ENCODE results near the gene SRF.

Gene SRF

GRCh38 chr6:43181942-43182860 is 11.1 kb downstream of the SRF start, which contains the start of gene CUL9:
Gene CUL9 (plus strand): TSS chr6:43182196. CDS start chr6:43184311, 2,115 bp downstream.
- H3K27ac ChIP-seq (replicated peaks; ENCODE audit: low read length), result no peak within 1 kb of the TSS
- peak; percentile 55 for DNase-seq (ENCODE audit: low spot score)

GRCh38 chr6:43183441-43183840 is 12.4 kb downstream of the SRF start:
- no CpG with 5 or more reads among the region's 4 CpGs for WGBS, 2 donors (ENCODE audit: extremely low coverage in 2 of 2, insufficient read length in 2 of 2, insufficient replicate concordance in 1 of 2)
- Histone ChIP-seq H3K4me2 (ENCODE audit: insufficient read depth, low read length, poor library complexity, severe bottlenecking) (no peak overlapping the region), H2BK5ac (ENCODE audit: low read length) (no peak overlapping the region)

More at GRCh38 chr6:43181942-43182860, 11.1 kb downstream of the SRF start, which contains the start of gene CUL9:
- no peak within 1 kb of the TSS for H2BK12ac ChIP-seq (ENCODE audit: low read length)
- H2BK15ac ChIP-seq (ENCODE audit: low read length), result no peak within 1 kb of the TSS
- H3K9ac ChIP-seq (ENCODE audit: low read depth, low read length, poor library complexity), result peak within 1 kb of the TSS; percentile 98
- peaks cover 7 to 10% of the 10 kb centered on the region in 2 donors for H3K4me1 ChIP-seq (ENCODE audit: control insufficient read depth in 2 of 2, insufficient read depth in 1 of 2, low read depth in 1 of 2, low read length in 2 of 2)
- WGBS, 2 donors (ENCODE audit: extremely low coverage in 2 of 2, insufficient read length in 2 of 2, insufficient replicate concordance in 1 of 2), result no CpG with 5 or more reads among the region's 51 CpGs
- H3K4me2 ChIP-seq (ENCODE audit: insufficient read depth, low read length, poor library complexity, severe bottlenecking), result peak within 1 kb of the TSS; percentile 81
- H3K79me1 ChIP-seq (ENCODE audit: low read depth, low read length), result no peaks in the 10 kb centered on the region
- peaks cover 0 to 3% of the 10 kb centered on the region in 2 donors for H3K9me3 ChIP-seq (replicated peaks in 1 of 2; ENCODE audit: control insufficient read depth in 2 of 2, insufficient read depth in 1 of 2, low read depth in 1 of 2, low read length in 2 of 2)
- no peak within 1 kb of the TSS for H4K91ac ChIP-seq (ENCODE audit: low read depth, low read length, poor library complexity)
- H2BK5ac ChIP-seq (ENCODE audit: low read length), result peak within 1 kb of the TSS; percentile 84
- peak within 1 kb of the TSS; percentile 93 for H4K8ac ChIP-seq (ENCODE audit: low read depth, low read length)
- peak within 1 kb of the TSS; percentile 24 for H2AK5ac ChIP-seq (ENCODE audit: low read depth, low read length)
- H3K4ac ChIP-seq (ENCODE audit: low read length), result no peak within 1 kb of the TSS
- H3K18ac ChIP-seq (ENCODE audit: low read length), result peak within 1 kb of the TSS; percentile 87
- H3K14ac ChIP-seq (ENCODE audit: low read length), result peak within 1 kb of the TSS; percentile 92
- peak within 1 kb of the TSS; percentile 88 for H2AFZ ChIP-seq (ENCODE audit: low read length)
- H3K23ac ChIP-seq (ENCODE audit: low read depth, low read length, poor library complexity), result peak within 1 kb of the TSS; percentile 87
- H2BK120ac ChIP-seq (ENCODE audit: low read depth, low read length), result no peak within 1 kb of the TSS
- H3K27me3 ChIP-seq (ENCODE audit: control insufficient read depth in 3 of 3, insufficient read depth in 3 of 3, low read depth in 1 of 3, low read length in 3 of 3), result no peaks in the 10 kb centered on the region
- peaks cover 29 to 66% of the 10 kb centered on the region in 2 donors for H3K36me3 ChIP-seq (replicated peaks in 1 of 2; ENCODE audit: control insufficient read depth in 2 of 2, insufficient read depth in 2 of 2, low read length in 2 of 2)
- peak within 1 kb of the TSS; percentile 55 to 85 for H3K4me3 ChIP-seq (ENCODE audit: low read length in 2 of 2)

GRCh38 chr6:43184268-43184985 is 13.4 kb downstream of the SRF start:
- H2AK5ac ChIP-seq (ENCODE audit: low read depth, low read length), result no peak overlapping the region
- H3K4me3 ChIP-seq (ENCODE audit: low read length in 2 of 2), result no peak overlapping the region
- peaks cover 0 to 3% of the 10 kb centered on the region in 2 donors for H3K9me3 ChIP-seq (replicated peaks in 1 of 2; ENCODE audit: control insufficient read depth in 2 of 2, insufficient read depth in 1 of 2, low read depth in 1 of 2, low read length in 2 of 2)

More at GRCh38 chr6:43183441-43183840, 12.4 kb downstream of the SRF start:
- Histone ChIP-seq H4K91ac (ENCODE audit: low read depth, low read length, poor library complexity) (no peak overlapping the region), H3K36me3 (replicated peaks in 1 of 2; ENCODE audit: control insufficient read depth in 2 of 2, insufficient read depth in 2 of 2, low read length in 2 of 2) (peaks cover 31 to 66% of the 10 kb centered on the region in 2 donors), H3K14ac (ENCODE audit: low read length) (no peak overlapping the region), H2BK12ac (ENCODE audit: low read length) (no peak overlapping the region), H3K27me3 (ENCODE audit: control insufficient read depth in 3 of 3, insufficient read depth in 3 of 3, low read depth in 1 of 3, low read length in 3 of 3) (no peaks in the 10 kb centered on the region), H2AK5ac (ENCODE audit: low read depth, low read length) (no peak overlapping the region), H3K4me3 (ENCODE audit: low read length in 2 of 2) (no peak overlapping the region), H3K9me3 (replicated peaks in 1 of 2; ENCODE audit: control insufficient read depth in 2 of 2, insufficient read depth in 1 of 2, low read depth in 1 of 2, low read length in 2 of 2) (peaks cover 0 to 3% of the 10 kb centered on the region in 2 donors), H2BK120ac (ENCODE audit: low read depth, low read length) (no peak overlapping the region), H3K18ac (ENCODE audit: low read length) (no peak overlapping the region), H3K9ac (ENCODE audit: low read depth, low read length, poor library complexity) (no peak overlapping the region), H3K4me1 (ENCODE audit: control insufficient read depth in 2 of 2, insufficient read depth in 1 of 2, low read depth in 1 of 2, low read length in 2 of 2) (peaks cover 7 to 10% of the 10 kb centered on the region in 2 donors), H2BK15ac (ENCODE audit: low read length) (no peak overlapping the region), H3K23ac (ENCODE audit: low read depth, low read length, poor library complexity) (no peak overlapping the region), H2AFZ (ENCODE audit: low read length) (no peak overlapping the region), H3K27ac (replicated peaks; ENCODE audit: low read length) (no peak overlapping the region), H4K8ac (ENCODE audit: low read depth, low read length) (no peak overlapping the region), H3K79me1 (ENCODE audit: low read depth, low read length) (no peaks in the 10 kb centered on the region), H3K4ac (ENCODE audit: low read length) (no peak overlapping the region)
- no peak for DNase-seq (ENCODE audit: low spot score)

More at GRCh38 chr6:43184268-43184985, 13.4 kb downstream of the SRF start:
- peaks cover 23 to 62% of the 10 kb centered on the region in 2 donors for H3K36me3 ChIP-seq (replicated peaks in 1 of 2; ENCODE audit: control insufficient read depth in 2 of 2, insufficient read depth in 2 of 2, low read length in 2 of 2)
- peaks cover 7 to 10% of the 10 kb centered on the region in 2 donors for H3K4me1 ChIP-seq (ENCODE audit: control insufficient read depth in 2 of 2, insufficient read depth in 1 of 2, low read depth in 1 of 2, low read length in 2 of 2)
- H3K27me3 ChIP-seq (ENCODE audit: control insufficient read depth in 3 of 3, insufficient read depth in 3 of 3, low read depth in 1 of 3, low read length in 3 of 3), result no peaks in the 10 kb centered on the region
- no peak overlapping the region for H2AFZ ChIP-seq (ENCODE audit: low read length)
- H2BK15ac ChIP-seq (ENCODE audit: low read length), result no peak overlapping the region
- no peak for DNase-seq (ENCODE audit: low spot score)
- H3K27ac ChIP-seq (replicated peaks; ENCODE audit: low read length), result no peak overlapping the region
- no peak overlapping the region for H3K4me2 ChIP-seq (ENCODE audit: insufficient read depth, low read length, poor library complexity, severe bottlenecking)
- no peak overlapping the region for H2BK120ac ChIP-seq (ENCODE audit: low read depth, low read length)
- no peak overlapping the region for H4K91ac ChIP-seq (ENCODE audit: low read depth, low read length, poor library complexity)
- H3K4ac ChIP-seq (ENCODE audit: low read length), result no peak overlapping the region
- H3K14ac ChIP-seq (ENCODE audit: low read length), result no peak overlapping the region
- H2BK12ac ChIP-seq (ENCODE audit: low read length), result no peak overlapping the region
- H3K9ac ChIP-seq (ENCODE audit: low read depth, low read length, poor library complexity), result peak overlapping the region; percentile 54
- peak overlapping the region; percentile 49 for H3K23ac ChIP-seq (ENCODE audit: low read depth, low read length, poor library complexity)
- no peaks in the 10 kb centered on the region for H3K79me1 ChIP-seq (ENCODE audit: low read depth, low read length)
- no peak overlapping the region for H4K8ac ChIP-seq (ENCODE audit: low read depth, low read length)
- H2BK5ac ChIP-seq (ENCODE audit: low read length), result peak overlapping the region; percentile 77
- WGBS, 2 donors (ENCODE audit: extremely low coverage in 2 of 2, insufficient read length in 2 of 2, insufficient replicate concordance in 1 of 2), result no CpG with 5 or more reads among the region's 21 CpGs
- H3K18ac ChIP-seq (ENCODE audit: low read length), result no peak overlapping the region
